DND-41 (cell line): ENCODE data around the gene FBXW11.

ENCODE experiments used
- ATAC-seq: fragments of 200-7000 bp; cut with Tn5 transposase; 3 replicates; pipeline ENCODE4 v1.9.1; 2021; ENCODE audit warnings: low read depth; ENCODE audit not compliant: insufficient read depth
- DNase-seq: peaks from one replicate; pipeline ENCODE4 v3.0.0-alpha.2; 2020
- H2AFZ ChIP-seq: 2 replicates; pipeline ENCODE4 v1.6.0; 2012; ENCODE audit warnings: low read depth, low read length
- H3K27ac ChIP-seq: 2 replicates; pipeline ENCODE4 v1.5.1; 2012; ENCODE audit warnings: low read length, inconsistent platforms
- H3K27me3 ChIP-seq: fragments of 200-600 bp; sonication (generic); 2 replicates; pipeline ENCODE4 v1.6.0; 2012; ENCODE audit warnings: low read length, mild to moderate bottlenecking, inconsistent platforms; ENCODE audit not compliant: insufficient read depth, poor library complexity
- H3K36me3 ChIP-seq: 2 replicates; pipeline ENCODE4 v1.5.1; 2012; ENCODE audit warnings: low read length, inconsistent platforms; ENCODE audit not compliant: insufficient read depth
- H3K4me1 ChIP-seq: 2 replicates; pipeline ENCODE4 v1.5.1; 2012; ENCODE audit warnings: mild to moderate bottlenecking, low read length; ENCODE audit not compliant: insufficient read depth
- H3K4me2 ChIP-seq: 2 replicates; pipeline ENCODE4 v1.6.0; 2012; ENCODE audit warnings: mild to moderate bottlenecking, moderate library complexity, low read length, inconsistent platforms; ENCODE audit not compliant: insufficient read depth
- H3K4me3 ChIP-seq, 2 experiments: fragments of 200-600 bp in 1 of 2; shearing (Covaris generic) in 1 of 2; 2 replicates each; pipeline ENCODE4 v1.5.1; 2012 to 2016; ENCODE audit warnings: inconsistent platforms in 2 of 2, low read length in 2 of 2, mild to moderate bottlenecking in 2 of 2, low read depth in 1 of 2, moderate library complexity in 1 of 2
- H3K79me2 ChIP-seq: 2 replicates; pipeline ENCODE4 v1.6.0; 2012; ENCODE audit warnings: low read length, inconsistent platforms; ENCODE audit not compliant: insufficient read depth
- H3K9ac ChIP-seq: 2 replicates; pipeline ENCODE4 v1.6.0; 2012; ENCODE audit warnings: low read depth, mild to moderate bottlenecking, inconsistent platforms, low read length, moderate library complexity
- H3K9me3 ChIP-seq: 2 replicates; pipeline ENCODE4 v1.5.1; 2012; ENCODE audit warnings: low read length, moderate library complexity, mild to moderate bottlenecking, inconsistent platforms; ENCODE audit not compliant: insufficient read depth, severe bottlenecking
- H4K20me1 ChIP-seq: 2 replicates; pipeline ENCODE4 v1.6.0; 2012; ENCODE audit warnings: low read length; ENCODE audit not compliant: insufficient read depth
- CTCF ChIP-seq: IDR thresholded peaks from 2 replicates; pipeline ENCODE4 v1.5.1; 2012; ENCODE audit warnings: borderline replicate concordance, low read length, moderate library complexity, mild to moderate bottlenecking; ENCODE audit not compliant: poor library complexity, severe bottlenecking; ENCODE audit errors: extremely low read depth
- EZH2 ChIP-seq: IDR thresholded peaks from 3 replicates; pipeline ENCODE4 v1.6.1; 2012; ENCODE audit warnings: borderline replicate concordance, low read depth, mild to moderate bottlenecking, moderate library complexity, low read length, inconsistent platforms; ENCODE audit not compliant: severe bottlenecking

FBXW11 gene

GRCh38 chr5:172006321-172007174 is at the start of gene FBXW11:
TSS of gene FBXW11 (minus strand) at chr5:172006638. CDS start at chr5:172006502, 136 bp downstream.
- Histone ChIP-seq H3K4me3 (peak within 1 kb of the TSS; percentile 80 to 86), H3K4me2 (peak within 1 kb of the TSS; percentile 67), H3K27me3 (no peaks in the 10 kb centered on the region), H3K9ac (peak within 1 kb of the TSS; percentile 64), H4K20me1 (peaks cover 27% of the 10 kb centered on the region; the same call in 1 of the 2 replicates), H3K27ac (peak within 1 kb of the TSS; percentile 89), H2AFZ (peak within 1 kb of the TSS; percentile 96), H3K9me3 (no peaks in the 10 kb centered on the region), H3K4me1 (peaks cover 25% of the 10 kb centered on the region), H3K36me3 (no peaks in the 10 kb centered on the region), H3K79me2 (peaks cover 56% of the 10 kb centered on the region)
- TF ChIP-seq CTCF: no peak
- TF ChIP-seq EZH2: no peak
- DNase-seq (peak; percentile 95), ATAC-seq (peak; percentile 90)

GRCh38 chr5:172055996-172056395 is 49.6 kb upstream of the FBXW11 start:
- Histone ChIP-seq H3K9ac (no peak overlapping the region), H3K9me3 (no peaks in the 10 kb centered on the region), H3K27me3 (no peaks in the 10 kb centered on the region), H3K4me3 (no peak overlapping the region), H3K36me3 (peaks cover 51% of the 10 kb centered on the region), H3K27ac (no peak overlapping the region), H3K4me2 (no peak overlapping the region), H3K79me2 (no peaks in the 10 kb centered on the region), H2AFZ (no peak overlapping the region), H4K20me1 (no peaks in the 10 kb centered on the region), H3K4me1 (no peaks in the 10 kb centered on the region)
- DNase-seq (no peak), ATAC-seq (no peak)
- TF ChIP-seq CTCF: no peak

DNA sequence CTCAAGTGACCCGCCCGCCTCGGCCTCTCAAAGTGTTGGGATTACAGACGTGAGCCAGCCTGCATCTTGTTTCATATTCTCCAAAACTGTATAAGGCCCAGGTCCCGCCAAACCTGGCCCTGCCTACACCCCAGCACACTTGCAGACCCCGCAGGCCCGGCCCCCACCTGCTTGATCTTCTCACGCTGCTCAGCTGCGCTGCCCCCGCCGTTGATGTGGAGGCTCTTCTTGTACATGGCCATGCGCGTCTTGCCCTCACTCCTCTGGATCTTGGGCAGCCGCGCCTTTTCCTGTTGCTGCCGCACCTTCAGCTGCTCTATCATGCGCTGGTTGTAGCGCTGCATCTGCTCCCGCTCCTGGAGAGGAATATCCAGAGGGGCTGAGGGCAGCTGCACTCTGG is 49.0 kb upstream of the FBXW11 start:
- DNase-seq (no peak), ATAC-seq (no peak)
- H3K9me3 ChIP-seq: no peaks in the 10 kb centered on the region
- H3K9ac ChIP-seq: no peak overlapping the region
- no peak overlapping the region for H3K4me2 ChIP-seq
- no peaks in the 10 kb centered on the region for H3K79me2 ChIP-seq
- H3K4me3 ChIP-seq: no peak overlapping the region
- no peak overlapping the region for H3K27ac ChIP-seq
- no peaks in the 10 kb centered on the region for H3K4me1 ChIP-seq
- H3K27me3 ChIP-seq: no peaks in the 10 kb centered on the region
- no peaks in the 10 kb centered on the region for H4K20me1 ChIP-seq
- peaks cover 50% of the 10 kb centered on the region for H3K36me3 ChIP-seq
- TF ChIP-seq EZH2: no peak
- TF ChIP-seq CTCF: no peak
- no peak overlapping the region for H2AFZ ChIP-seq
